HG03558 (cell line): ENCODE data around the gene INPP5A.

ENCODE experiments used
- ATAC-seq: cut with Tn5 transposase; IDR thresholded peaks from one replicate; pipeline ENCODE4 v1.9.1; 2021; ENCODE audit warnings: moderate number of reproducible peaks; ENCODE audit not compliant: unreplicated experiment; ENCODE audit errors: extremely low read depth

INPP5A gene

DNA sequence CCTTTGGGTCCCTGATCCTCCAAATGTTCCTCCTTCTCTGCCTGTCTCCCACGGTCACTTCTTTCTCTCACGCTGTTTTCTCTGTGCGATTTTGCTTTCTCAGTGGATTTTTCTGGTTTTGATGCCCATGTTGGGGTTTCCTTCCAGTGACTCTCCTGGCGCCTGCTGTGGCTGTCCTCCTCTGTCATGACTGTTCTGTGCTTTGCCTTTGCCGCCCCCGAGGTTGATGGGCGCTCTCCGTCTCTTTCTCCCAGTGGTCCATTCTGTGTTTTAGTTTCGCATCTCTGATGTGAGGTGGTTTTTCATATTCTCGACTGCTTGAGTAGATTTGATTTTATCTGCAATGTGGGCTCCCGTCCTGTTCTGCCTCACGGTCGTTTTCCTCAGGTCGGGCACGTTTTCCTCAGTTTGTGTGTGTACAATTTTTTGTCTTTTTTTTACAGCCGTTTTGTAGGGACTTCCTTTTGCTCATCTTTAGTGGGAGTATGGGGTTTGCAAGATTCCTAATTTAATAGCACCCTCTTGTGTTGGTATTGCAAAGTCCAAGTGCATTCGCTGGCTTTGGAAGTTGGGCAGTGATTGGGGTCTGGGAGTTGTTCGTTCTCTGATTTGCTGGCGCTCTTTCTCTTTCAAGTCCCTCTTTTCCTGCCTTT, 100.0 kb downstream of the INPP5A start:
- ATAC-seq = no peak

GRCh38 chr10:132638130-132638515, 100.5 kb downstream of the INPP5A start:
- no peak for ATAC-seq

GRCh38 chr10:132639470-132639869, 101.9 kb downstream of the INPP5A start:
- no peak for ATAC-seq

- ATAC-seq = no peak
Observed at GRCh38 chr10:132640326-132641125, 102.9 kb downstream of the INPP5A start.

DNA sequence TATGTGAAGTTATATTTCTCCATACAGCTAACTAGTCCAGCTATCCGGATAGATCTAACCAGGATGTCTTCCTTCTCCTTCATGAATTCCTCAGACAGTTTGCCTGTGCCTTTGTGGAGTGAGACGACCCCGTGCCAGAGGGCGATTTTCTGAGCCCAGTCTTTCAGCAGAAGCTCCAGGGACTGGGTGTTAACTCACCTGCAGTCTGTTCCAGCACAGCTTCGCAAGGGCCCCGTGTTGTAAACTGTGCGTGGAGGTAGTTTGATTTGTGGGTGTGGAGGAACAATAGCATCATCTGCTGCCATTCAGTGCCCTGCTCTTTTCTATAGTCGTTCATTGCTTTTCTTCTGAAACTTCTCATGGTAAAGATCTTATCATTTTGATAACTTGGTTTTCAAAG, 103.8 kb downstream of the INPP5A start:
- ATAC-seq = no peak

GRCh38 chr10:132641966-132642731, 104.6 kb downstream of the INPP5A start:
- no peak for ATAC-seq

GRCh38 chr10:132642732-132643008, 105.1 kb downstream of the INPP5A start:
- ATAC-seq = no peak

- no peak for ATAC-seq
Observed at GRCh38 chr10:132643709-132644526, 106.3 kb downstream of the INPP5A start.

GRCh38 chr10:132644527-132645246, 107.1 kb downstream of the INPP5A start:
- ATAC-seq = no peak

GRCh38 chr10:132645247-132645530, 107.6 kb downstream of the INPP5A start:
- no peak for ATAC-seq

DNA sequence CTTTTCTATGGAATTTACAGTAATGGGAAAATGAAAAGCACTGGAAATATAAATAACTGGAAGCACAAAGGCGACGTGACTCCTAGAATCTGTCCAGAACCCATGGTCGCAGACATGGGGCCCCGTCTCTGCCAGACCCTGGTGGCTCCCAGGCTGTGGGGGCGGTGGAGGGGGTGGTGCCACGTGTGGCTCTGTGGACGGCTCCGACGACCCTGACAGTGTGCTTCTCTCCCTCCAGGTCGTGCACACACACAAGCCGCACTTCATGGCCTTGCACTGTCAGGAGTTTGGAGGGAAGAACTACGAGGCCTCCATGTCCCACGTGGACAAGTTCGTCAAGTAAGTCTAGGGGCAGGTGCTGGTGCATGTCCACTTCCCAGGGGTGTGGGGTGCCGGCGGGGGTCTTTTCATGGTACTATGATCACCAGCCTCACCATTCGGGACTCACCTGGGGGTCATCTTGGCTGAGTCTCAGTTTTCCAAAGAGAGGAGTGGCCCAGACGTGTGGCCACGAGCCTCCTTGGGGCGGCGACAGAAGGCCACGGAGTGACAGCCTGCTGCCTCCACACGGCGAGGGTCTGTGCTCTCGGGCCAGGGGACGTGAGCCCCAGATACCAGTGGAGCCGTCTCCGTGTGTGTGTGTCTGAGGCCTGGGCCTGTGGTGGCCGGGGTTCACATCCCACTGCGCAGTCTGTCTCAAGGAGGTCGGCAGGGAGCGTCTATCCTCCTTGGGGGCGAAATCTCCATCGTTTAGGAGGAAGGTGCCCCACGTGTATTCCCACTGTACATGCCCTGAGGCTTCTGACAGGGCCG, 108.2 kb downstream of the INPP5A start:
- no peak for ATAC-seq

DNA sequence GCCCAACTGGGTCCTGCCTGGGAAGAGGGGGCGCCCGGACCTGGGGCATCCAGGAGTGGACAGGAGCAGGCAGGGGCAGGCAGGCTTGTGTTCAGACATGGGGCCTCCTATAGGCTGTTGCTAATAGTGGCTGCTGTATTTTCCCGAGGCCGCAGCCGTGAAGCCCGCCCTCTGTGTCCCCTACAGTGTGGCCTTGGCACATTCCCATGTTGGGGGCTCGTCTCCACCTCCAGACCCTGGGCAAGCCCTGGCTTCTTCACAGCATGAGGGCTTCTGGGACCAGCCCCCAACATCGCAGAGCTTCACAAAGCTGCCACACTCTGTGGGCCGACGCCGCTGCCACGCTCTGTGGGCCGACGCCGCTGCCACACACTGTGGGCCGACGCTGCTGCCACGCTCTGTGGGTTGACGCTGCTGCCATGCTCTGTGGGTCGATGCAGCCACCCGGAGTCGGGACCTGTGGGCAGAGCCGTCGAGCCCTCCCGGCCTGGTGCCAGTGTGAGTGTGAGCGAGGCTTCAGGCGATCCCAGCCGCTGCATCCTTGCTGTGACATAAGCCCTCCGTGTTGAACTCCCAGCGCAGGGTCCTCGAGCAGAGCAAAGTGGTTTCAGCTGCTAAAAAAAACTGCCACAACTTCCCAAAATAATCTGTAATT, 109.0 kb downstream of the INPP5A start:
- ATAC-seq = no peak

GRCh38 chr10:132647424-132647823, 109.8 kb downstream of the INPP5A start:
- ATAC-seq = no peak

- no peak for ATAC-seq
Observed at GRCh38 chr10:132648072-132648850, 110.7 kb downstream of the INPP5A start.

DNA sequence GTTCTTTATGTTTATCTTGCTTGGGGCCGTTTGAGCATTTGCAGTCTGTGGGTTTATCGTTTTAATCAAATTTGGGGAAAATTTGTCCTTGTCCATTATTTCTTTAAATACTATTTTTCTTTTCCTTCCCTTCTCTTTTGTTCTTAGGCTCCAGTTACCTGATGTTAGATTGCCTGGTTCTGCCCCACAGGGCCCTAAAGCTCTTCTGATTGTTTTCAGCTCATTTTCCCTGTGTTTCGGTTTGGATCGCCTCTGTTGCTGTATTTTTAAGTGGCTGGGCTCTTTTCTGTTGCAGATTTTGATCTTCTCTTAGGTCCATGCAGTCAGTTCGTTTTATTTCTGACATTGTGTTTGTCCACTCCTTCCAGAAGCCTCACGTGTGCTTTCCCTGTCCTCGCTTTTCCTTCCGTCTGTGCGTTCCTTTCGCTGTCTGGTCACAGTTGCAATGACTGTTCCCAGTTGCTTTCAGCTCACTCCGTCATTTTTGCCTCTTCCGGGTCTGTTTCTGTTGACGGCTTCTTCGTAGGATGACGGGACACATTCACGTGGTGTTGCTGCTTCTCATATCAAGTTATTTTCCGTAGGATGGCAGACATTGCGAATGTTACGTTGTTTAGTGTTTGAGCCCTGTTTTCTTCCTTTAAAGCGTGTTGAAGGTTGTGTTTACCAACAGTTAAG, 111.4 kb downstream of the INPP5A start:
- no peak for ATAC-seq

DNA sequence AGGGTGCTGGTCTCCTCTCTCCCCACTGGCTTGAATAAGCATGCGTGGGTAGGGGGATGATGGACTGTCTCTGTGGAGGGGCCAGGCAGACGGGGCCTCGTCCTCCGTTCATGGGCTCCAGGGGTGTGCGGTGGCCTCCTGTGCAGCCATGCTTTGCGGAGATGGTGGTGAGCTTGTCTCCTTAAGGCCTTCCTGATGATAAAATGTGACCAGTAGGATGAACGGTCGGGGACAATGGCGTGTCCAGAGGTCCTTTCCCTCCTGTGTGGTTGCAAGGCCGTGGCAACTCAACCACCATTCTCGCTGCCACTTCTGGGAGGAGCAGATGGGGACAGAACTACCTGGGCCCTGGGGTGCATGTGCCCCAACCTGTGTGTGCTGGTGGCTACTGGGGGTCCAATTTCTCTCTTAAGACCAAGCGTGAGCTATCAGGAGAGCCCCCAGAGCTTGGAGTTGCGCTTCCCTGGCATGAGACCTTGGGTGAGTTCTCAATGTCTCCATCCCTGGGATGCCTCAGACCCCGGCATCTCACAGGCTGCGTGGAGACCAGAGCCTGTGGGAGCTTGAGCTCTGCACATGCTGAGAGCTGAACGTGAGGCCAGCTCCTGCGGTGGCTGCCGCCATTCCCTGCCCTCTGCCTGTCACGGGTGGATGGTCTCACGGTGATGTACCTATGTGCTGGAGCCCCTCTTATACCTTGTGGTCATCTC, 112.2 kb downstream of the INPP5A start:
- no peak for ATAC-seq
